Measurements from ENCODE around the gene LIX1L. TPM values are rescaled to one million over a fixed set of nuclear protein-coding genes. Genes with fewer than 3 reads are reported as not detected.
A peak's percentile ranks its signal among the peaks of the same experiment; 100 is the strongest.

Gene LIX1L
- total RNA-seq, 1 donor = 50.8 TPM

- no peak overlapping the region for H3K4me3 ChIP-seq (ENCODE audit: low read depth, low read length)
- TF ChIP-seq CTCF (IDR thresholded peaks at IDR 0.05; ENCODE audit: insufficient read depth, low read length) = no peak
- no peak for DNase-seq (ENCODE audit: low read depth)
These were observed 34.1 kb upstream of the LIX1L start for GRCh38 chr1:145991735-145992412.

- DNase-seq (ENCODE audit: low read depth) = no peak
- no peak overlapping the region for H3K4me3 ChIP-seq (ENCODE audit: low read depth, low read length)
- TF ChIP-seq CTCF (IDR thresholded peaks at IDR 0.05; ENCODE audit: insufficient read depth, low read length) = no peak
These were observed 32.5 kb upstream of the LIX1L start for GRCh38 chr1:145990249-145990855.

- H3K4me3 ChIP-seq (ENCODE audit: low read depth, low read length) = no peak overlapping the region
These were observed 31.0 kb upstream of the LIX1L start for GRCh38 chr1:145988773-145989172.

GRCh38 chr1:145987926-145988325 is 30.1 kb upstream of the LIX1L start:
- TF ChIP-seq CTCF (IDR thresholded peaks at IDR 0.05; ENCODE audit: insufficient read depth, low read length) = no peak
- DNase-seq (ENCODE audit: low read depth) = no peak
- H3K4me3 ChIP-seq (ENCODE audit: low read depth, low read length) = no peak overlapping the region

More at GRCh38 chr1:145988773-145989172, 31.0 kb upstream of the LIX1L start:
- no peak for TF ChIP-seq CTCF (IDR thresholded peaks at IDR 0.05; ENCODE audit: insufficient read depth, low read length)
- DNase-seq (ENCODE audit: low read depth) = no peak

- TF ChIP-seq CTCF (IDR thresholded peaks at IDR 0.05; ENCODE audit: insufficient read depth, low read length) = no peak
- DNase-seq (ENCODE audit: low read depth) = no peak
- no peak overlapping the region for H3K4me3 ChIP-seq (ENCODE audit: low read depth, low read length)
These were observed 28.7 kb upstream of the LIX1L start for GRCh38 chr1:145986551-145986950.

- no peak overlapping the region for H3K4me3 ChIP-seq (ENCODE audit: low read depth, low read length)
- peak; percentile 81 for DNase-seq (ENCODE audit: low read depth)
- no peak for TF ChIP-seq CTCF (IDR thresholded peaks at IDR 0.05; ENCODE audit: insufficient read depth, low read length)
These were observed 28.0 kb upstream of the LIX1L start for GRCh38 chr1:145985502-145986439.
